Dedifferentiated amniotic fluid mesenchymal stem cell (primary cell): ENCODE results near the gene PLXNB2.
"Not testable (repeated sequence)": the region's sequence is repeated elsewhere in the genome, so short reads cannot be mapped to it uniquely, and the experiment has no call there.

Source experiments
- DNase-seq: peaks from one replicate; pipeline ENCODE4 v3.0.0-alpha.2; 2016; ENCODE audit errors: extremely low spot score

PLXNB2 gene

GRCh38 chr22:50326956-50327710, 19.7 kb upstream of the PLXNB2 start, which contains the start of gene DENND6B:
Gene DENND6B, minus strand, starts transcription at chr22:50327012. Its CDS starts 24 bp downstream, at chr22:50326988.
- peak; percentile 66 for DNase-seq

DNA sequence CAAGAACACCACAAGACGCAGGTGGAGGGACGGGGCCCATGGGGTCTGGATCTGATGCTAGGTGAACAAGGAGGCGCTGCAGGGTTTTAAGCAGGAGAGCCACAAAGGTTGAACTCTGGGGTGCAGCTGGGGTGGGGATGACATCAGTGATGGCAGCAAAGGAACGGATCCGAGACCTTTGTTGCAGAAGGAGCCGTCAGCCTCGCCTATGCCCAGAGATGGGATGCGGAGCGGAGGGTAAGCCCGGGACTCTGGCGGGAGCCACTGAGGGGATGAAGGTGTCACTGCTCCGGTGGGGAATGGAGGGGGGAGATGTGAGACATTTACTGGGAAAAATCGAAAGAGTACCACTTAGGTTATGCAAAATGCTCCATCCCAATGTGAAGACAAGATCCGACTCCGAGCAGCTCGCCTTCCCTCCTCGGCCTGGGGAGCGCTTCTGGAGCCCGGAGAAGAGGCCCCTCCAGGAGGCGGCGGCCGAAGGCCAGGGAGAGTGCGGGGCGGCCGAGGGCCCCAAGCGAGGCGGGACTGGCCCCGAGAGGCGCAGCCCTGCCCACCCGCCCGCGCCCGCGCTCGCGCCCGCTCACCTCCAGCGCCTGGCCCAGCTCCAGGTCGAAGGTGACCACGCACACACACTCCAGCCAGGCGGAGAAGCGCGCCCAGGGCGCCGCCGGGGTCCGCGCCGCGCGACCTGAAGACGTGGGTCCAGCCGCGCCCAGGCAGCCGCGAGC, 18.9 kb upstream of the PLXNB2 start:
- no peak for DNase-seq

DNA sequence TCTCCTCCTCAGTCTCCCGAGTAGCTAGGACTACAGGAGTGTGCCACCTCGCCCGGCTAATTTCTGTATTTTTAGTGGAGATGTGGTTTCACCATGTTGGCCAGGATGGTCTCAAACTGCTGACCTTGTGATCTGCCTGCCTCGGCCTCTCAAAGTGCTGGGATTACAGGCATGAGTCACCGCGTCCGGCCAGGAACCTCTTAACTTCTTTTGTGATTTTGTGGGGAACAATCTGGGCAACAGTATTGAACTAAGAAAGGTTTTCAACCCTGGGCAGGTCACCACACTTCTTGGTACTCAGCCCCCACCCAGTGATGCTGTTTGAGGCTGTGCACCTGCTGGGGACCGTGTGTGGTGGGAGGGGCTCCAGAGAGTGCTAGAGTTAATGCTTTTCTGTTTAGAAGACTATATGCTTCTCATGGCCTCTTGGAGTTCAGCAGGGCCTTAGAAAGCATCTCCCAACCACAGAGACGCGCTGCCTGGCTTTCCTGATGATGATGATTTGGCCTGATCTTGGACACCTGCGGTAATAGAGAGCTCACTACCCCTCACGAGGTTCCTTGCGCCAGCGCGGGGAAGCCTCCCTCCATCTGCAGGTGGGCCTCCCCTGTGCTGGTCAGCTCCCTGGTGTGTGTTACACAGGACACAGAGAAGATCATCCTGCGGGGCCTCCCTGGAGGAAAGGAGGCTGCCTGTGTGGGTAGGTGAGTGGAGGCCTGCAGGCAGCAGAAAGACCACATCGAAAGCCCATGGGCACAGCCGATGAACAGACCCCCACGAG, 18.2 kb upstream of the PLXNB2 start:
- no peak for DNase-seq

GRCh38 chr22:50323900-50324299, 16.5 kb upstream of the PLXNB2 start:
- no peak for DNase-seq

GRCh38 chr22:50322382-50323104, 15.1 kb upstream of the PLXNB2 start:
- DNase-seq: not testable (repeated sequence)

DNA sequence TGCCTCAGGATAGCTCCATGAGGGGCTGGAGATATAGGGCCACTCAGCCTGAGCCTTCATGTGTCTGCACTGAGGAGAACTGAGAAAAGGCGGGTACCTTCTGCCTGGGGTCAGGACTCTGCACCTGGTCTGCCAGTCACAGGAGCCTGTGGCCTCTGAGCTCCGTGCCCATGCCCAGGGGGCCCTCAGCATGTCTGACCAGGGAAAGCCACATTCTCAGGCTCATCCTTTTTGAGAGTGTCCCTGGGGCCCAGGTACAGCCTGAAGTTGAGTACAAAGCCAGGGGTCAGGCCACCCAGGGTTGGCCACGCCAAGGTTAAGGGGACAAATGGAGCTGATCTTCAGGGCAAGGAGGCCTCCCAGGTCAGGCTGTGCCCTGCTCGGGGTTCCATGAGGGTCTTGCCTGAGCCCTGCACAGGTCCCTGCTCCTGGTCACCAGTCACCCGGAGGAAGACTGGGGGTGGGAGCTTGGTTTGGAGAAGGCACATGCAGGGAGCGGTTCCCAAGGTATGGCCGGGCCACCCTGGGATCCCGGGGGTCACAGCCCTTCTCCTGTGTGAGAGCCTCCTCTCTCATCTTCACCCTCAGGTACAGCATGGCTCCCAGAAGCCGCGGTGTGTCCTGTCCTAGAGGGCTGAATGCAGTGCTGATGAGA, 13.4 kb upstream of the PLXNB2 start:
- DNase-seq: no peak

DNA sequence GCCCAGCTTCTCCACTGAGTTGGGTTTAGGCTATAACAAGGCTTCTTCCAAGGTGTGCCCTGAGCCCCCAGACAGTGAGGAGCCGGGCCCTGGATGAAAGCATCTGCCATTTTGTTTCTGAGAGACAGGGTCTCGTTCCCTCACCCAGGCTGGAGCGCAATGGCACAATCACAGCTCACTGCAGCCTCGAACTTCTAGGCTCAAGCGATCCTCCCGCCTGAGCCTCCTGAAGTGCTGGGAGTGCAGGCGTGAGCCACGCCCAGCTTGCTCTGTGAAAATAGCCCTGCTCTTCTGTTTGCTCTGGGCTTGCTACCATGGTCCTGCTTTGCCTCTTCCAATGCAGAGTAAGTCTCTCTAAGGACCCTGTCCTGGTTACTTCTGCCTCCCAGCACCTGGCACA, 12.7 kb upstream of the PLXNB2 start:
- DNase-seq: no peak

- no peak for DNase-seq
These were observed 12.1 kb upstream of the PLXNB2 start for GRCh38 chr22:50319503-50319951.

GRCh38 chr22:50318698-50319411, 11.4 kb upstream of the PLXNB2 start:
- no peak for DNase-seq

DNA sequence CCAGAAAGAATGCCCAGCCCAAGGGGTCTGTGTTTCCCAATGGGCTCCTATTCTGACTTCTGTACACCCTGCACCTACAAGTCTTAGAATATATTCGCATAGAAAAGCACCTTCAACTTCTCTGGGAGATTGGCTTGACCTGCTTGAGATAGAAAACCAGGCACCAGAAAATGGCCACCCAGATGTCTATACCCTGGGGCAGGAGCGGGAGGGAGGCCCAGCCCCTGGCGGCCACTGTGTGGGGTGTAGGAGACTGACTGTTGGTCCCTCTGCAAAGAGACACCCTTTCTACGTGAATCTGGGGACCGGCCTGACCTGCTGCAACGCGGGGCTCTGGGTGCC, 10.9 kb upstream of the PLXNB2 start:
- no peak for DNase-seq

GRCh38 chr22:50317674-50318073, 10.2 kb upstream of the PLXNB2 start:
- no peak for DNase-seq

DNA sequence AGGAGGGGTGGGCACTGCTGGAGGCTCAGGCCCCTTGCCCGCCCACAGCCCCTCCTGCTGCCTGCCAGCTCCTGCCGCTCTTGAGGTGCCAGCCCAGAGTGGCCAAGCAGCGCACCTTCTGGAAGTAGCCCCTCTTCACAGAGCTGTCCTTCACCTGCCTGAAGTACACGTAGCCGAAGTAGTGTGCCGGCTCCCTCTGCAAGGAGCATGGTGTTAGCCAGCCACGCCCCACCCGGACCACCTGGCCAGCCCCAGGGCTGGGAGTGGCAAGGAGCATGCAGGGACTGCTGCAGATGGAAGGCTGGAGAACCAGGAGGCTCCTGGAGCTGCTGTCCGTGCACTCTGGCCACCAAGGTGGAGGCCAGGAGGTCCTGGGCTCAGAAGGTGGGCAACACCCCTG, 9.7 kb upstream of the PLXNB2 start:
- DNase-seq: no peak

DNA sequence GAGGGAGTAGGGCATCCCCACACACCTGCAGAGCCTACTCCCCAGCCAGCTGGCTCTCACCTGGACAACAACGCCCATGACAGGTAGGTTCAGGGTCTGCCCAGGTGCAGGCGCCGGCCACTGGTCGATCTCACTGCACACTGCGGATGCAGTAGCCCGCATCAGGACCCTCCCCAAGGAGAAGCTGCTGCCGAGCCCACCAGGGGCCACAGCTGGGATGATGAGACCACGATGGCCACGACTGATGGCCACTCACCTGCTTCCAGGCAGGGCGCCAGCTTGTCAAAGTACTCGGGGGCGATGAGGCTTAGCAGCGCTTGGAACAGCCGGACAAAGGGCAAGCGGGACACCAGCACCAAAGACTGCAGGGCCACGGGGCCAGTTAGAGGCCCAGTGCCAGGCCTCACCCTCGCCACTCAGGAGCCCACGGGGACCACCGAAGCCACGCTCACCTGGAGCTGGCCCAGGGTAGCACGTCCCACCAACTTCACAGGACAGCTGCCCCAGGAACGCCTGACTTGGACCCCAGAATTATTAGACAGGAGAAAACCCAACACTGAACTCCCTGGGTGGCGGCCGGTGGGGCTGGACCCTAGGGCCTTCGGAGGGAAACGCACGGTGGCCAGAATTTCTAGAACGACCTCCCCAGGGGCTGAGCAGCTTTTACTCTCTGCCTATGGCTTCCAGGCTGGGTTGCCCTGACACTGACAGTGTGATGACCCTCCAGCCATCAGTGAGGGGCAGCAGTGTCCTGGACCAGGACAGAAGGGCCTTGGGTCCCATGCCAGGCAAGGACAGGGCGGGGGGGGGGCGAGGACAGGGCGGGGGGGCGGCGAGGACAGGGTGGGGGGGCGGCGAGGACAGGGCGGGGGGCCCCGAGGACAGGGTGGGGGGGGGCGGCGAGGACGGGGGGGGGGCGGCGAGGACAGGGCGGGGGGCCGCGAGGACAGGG, 8.9 kb upstream of the PLXNB2 start:
- DNase-seq: no peak

DNA sequence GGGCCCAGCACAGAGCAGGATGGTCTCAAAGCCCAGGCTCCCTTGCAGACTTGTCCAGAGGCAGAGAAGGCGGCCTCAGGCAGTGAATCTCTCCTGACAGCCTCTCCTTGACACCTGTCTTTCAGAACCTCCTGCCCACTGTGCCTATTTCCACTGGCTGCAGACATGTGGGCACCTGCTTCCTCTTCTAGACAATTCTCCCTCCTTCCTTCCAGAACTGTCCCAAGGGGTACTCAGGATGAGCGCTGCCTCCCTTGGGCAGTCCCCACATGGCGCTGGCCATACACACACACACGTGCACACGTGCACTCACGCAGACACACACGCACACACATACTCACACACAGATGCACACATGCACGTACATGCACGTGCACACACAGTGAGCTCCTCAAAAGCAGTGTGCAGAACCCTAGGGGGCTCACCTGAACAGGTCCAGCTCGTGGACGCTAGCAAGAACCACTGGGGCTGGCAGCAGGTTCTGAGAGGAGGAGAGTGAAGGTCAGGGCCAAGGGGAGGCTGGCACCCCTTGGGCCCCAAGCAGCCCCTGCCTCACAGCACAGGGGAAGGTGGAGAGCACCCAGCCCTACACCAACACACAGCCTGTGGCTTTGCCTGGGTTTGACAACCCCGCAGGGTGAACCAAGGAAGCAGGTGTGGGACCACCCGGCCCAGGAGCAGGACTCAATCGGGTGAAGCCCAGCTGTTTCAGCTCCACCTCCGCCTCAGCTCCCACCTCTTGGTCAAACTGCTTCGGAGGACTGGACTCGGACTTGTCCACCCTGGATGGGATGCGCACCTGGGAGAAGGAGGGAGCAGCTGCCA, 8.1 kb upstream of the PLXNB2 start:
- no peak for DNase-seq

DNA sequence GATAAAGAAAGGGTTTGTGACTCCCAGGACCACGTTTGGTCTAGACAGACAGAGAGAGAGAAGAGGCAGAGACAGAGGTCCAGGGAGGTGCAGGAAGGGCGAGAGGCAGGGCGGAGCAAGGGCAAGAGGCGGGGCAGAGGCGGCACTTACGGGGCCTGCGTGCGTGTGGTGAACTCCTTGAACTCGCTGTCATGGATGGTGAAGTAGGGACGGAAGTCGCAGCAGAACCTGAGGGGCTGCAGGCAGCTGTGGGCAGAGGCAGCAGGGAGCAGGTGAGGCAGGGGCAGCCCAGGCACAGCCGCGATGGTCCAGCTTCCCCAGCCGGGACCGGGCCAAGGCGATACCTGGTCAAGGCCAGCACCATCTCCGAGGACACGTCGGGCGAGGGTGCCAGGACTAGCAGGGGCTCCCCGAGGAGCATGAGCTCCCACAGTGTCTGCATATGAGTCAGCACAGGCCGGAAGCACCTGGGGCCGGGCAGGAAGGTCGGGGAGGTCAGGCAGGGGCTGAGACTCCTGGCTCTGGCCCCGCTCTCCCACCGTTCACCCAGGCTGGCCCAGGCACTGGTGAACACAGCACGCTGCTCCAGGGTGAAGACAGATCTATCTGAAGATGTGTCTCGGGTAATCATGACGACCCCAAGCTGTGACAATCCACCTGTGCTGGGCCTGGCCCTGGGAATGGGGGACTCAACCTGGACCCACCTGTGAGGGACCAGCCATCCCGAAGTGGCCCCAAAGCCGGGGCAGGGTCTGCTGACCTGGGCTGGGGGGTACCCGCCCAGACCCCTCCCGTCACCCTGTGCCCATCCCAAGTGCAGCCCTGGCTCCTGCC, 7.2 kb upstream of the PLXNB2 start:
- no peak for DNase-seq

DNA sequence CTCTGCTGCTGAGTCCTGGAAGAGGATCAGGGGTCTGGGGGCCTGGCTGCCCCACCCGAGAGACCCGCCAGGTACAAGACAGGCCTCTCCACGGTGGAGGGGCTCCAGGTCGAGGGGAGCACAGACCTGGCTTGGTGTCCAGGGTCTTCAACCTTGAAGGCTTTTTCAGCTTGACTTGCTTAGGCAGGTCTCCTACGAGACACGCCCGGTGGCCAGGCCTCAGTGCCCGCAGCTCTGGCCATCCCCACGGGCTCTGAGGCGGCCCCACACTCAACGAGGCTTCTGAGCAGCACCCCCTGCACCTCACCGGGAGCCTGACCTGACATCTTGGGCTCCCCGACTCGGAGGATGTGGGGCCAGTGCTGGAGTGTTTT, 6.6 kb upstream of the PLXNB2 start:
- no peak for DNase-seq

- no peak for DNase-seq
These were observed 6.2 kb upstream of the PLXNB2 start for GRCh38 chr22:50313600-50313999.

DNA sequence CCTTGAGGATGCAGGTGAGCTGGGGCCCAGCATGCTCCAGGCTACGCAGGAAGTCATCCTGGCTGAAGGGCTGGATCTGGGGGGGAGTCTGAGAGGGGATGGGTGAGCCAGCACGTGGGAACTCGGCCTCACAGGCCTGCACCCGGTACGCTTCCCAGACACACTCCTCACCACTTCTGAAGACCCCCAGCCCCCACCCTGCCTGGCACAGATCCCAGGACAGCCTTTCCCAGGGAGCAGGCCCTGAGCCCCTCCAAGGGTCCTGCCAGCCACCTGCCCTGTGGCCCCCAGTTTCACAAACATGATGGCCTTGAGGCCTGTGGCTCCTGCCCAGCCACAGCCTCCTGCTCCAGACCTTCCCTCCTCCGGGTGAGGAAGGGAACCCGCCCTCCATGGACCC, 5.6 kb upstream of the PLXNB2 start:
- no peak for DNase-seq
